GM10248 (cell line): ENCODE measurements around the gene PGF.

Experiments
- CTCF ChIA-PET: fragments of 300-600 bp; sonication (Branson Sonifier 250); formaldehyde crosslinking; extraction: SDS; loops from one replicate; lab custom pipeline; 2021; ENCODE audit warnings: antibody characterized with exemption; lab: Yijun Ruan, JAX
- POLR2A ChIA-PET: fragments of 350-650 bp; sonication (Branson Sonifier 250); formaldehyde crosslinking; extraction: SDS; loops from one replicate; lab custom pipeline; 2020; ENCODE audit warnings: antibody characterized with exemption; lab: Yijun Ruan, JAX
- DNase-seq: peaks from one replicate; pipeline ENCODE4 v3.0.0; 2012; ENCODE audit errors: extremely low spot score
- TF ChIP-seq, protein P1 (sequence below): IDR thresholded peaks from 2 replicates; pipeline ENCODE4 v1.5.1; 2012; ENCODE audit warnings: mild to moderate bottlenecking, low read depth; ENCODE audit errors: extremely low read depth, missing control alignments, control extremely low read depth

PGF gene

GRCh38 chr14:74905595-74906142 lies 49.7 kb downstream of the PGF start:
- TF ChIP-seq, protein P1, sequence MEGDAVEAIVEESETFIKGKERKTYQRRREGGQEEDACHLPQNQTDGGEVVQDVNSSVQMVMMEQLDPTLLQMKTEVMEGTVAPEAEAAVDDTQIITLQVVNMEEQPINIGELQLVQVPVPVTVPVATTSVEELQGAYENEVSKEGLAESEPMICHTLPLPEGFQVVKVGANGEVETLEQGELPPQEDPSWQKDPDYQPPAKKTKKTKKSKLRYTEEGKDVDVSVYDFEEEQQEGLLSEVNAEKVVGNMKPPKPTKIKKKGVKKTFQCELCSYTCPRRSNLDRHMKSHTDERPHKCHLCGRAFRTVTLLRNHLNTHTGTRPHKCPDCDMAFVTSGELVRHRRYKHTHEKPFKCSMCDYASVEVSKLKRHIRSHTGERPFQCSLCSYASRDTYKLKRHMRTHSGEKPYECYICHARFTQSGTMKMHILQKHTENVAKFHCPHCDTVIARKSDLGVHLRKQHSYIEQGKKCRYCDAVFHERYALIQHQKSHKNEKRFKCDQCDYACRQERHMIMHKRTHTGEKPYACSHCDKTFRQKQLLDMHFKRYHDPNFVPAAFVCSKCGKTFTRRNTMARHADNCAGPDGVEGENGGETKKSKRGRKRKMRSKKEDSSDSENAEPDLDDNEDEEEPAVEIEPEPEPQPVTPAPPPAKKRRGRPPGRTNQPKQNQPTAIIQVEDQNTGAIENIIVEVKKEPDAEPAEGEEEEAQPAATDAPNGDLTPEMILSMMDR: peak; percentile 88
- ChIA-PET CTCF (interaction anchor here (0.6 to 17.5 kb wide), 42 partner anchors 9 to 398 kb away, joined by 3 to 542 read pairs (median 4); partner anchors contain the start of genes DLST, LTBP2, PROX2 and RPS6KL1), POLR2A (interaction anchor here (0.5 to 1.4 kb wide), 3 partner anchors 23 to 1119 kb away, joined by 3 to 5 read pairs (median 4); no protein-coding TSS in a partner anchor)
- DNase-seq: peak; percentile 82

- CTCF ChIA-PET: interaction anchor here (0.6 to 17.5 kb wide), 31 partner anchors 8 to 399 kb away, joined by 3 to 542 read pairs (median 4); partner anchors contain the start of genes DLST, PROX2, RPS6KL1 and YLPM1
- TF ChIP-seq, protein P1: no peak
- no peak for DNase-seq
- POLR2A ChIA-PET: interaction anchor here (0.7 to 1.4 kb wide), 2 partner anchors 22 to 43 kb away, joined by 3 to 4 read pairs; no protein-coding TSS in a partner anchor
These were observed 50.5 kb downstream of the PGF start for GRCh38 chr14:74904635-74905503.

DNA sequence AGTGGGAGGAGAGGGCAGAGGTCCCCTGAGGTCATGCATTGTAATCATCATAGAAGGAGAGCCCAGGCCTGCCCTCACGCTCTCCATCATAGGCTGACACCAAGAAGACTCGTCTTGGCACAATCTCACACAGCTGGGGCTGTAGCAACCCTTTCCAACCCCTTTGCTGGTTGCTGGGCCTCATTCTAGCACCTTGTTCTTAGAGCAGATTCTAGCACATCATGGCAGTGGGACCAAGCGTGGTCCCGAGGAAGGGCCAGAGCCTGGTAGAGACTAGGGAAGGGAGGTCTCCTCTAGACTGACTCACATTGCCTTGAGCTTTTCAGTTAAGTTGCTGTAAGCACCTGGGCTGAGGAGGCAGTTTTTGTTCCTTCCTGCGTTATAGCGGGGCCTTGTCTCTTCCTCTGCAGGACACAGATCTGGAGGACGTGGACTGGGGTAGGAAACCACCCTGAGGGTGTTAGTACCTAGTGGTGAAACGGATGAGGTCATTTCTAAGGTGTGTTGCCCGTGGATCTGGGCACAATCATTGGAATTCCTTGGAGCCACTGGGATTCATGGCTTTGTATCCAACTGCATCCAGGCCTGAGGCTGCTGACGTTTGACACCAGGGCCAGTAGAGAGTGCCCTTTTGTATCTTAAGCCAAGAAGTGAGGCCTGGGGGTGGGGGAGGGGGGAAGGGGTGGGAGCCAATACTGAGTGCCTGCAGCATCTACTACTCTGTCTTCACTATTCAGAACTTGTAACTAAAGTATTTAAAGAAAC lies 52.3 kb downstream of the PGF start:
- no peak for DNase-seq
- POLR2A ChIA-PET: no interaction called here
- CTCF ChIA-PET: interaction anchor here (6.1 to 17.5 kb wide), 4 partner anchors 11 to 46 kb away, joined by 81 to 542 read pairs (median 178); partner anchors contain the start of genes DLST, PROX2 and RPS6KL1
- TF ChIP-seq, protein P1: no peak

DNA sequence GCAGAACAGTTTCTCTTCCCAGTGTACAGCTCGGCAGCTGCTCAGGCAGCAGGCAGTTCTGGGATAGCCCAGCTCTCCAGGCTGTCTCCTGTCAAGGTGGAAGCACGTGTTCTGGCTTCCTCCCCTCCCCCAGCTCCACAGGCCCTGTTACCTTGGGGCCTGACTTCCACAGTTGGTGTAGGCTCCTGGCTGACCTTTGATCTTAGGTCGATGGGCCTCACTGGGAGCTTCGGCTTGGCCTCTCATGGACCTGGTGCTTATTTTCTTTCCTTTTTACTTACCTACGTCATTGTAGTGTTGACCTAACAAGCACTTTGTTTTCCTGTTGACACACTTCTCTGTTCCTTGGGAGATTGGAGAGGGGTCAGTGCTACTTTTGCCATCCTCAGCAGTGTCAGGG lies 56.7 kb downstream of the PGF start:
- DNase-seq: no peak
- ChIA-PET CTCF (interaction anchor here (1.1 to 17.5 kb wide), 5 partner anchors 16 to 190 kb away, joined by 3 to 542 read pairs (median 3); no protein-coding TSS in a partner anchor), POLR2A (interaction anchor here (1.2 kb wide), 1 partner anchor 20 kb away, joined by 4 read pairs; no protein-coding TSS in a partner anchor)
- TF ChIP-seq, protein P1: no peak

DNA sequence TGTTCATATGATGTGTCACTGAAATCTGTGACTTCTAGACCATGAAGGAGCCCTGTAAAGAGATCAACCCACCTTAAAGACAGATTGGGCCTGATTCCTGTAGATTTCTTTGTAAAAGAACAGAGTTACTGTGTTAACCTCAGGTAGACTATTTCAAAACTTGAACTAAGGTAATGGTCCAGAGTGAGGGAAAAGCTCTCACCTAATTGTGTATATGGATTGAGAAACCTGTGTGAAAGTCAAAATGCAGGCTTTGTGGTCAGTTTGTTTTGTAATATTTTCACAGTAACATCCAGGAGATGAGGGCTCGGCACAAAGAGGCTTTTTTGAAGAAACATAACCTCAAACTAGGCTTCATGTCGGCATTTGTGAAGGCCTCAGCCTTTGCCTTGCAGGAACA lies 57.3 kb downstream of the PGF start:
- ChIA-PET CTCF (interaction anchor here (1.1 to 17.5 kb wide), 7 partner anchors 8 to 190 kb away, joined by 3 to 542 read pairs (median 3); no protein-coding TSS in a partner anchor), POLR2A (interaction anchor here (1.2 kb wide), 1 partner anchor 20 kb away, joined by 4 read pairs; no protein-coding TSS in a partner anchor)
- TF ChIP-seq, protein P1: no peak
- no peak for DNase-seq
